IMR-90 (cell line): ENCODE data around the gene CA7. TPM values are rescaled to one million over a fixed set of nuclear protein-coding genes. Genes with fewer than 3 reads are reported as not detected.

Experiments used
- ATAC-seq: fragments of 200-7000 bp; cut with Tn5 transposase; 2 replicates; pipeline ENCODE4 v1.9.1; 2020; ENCODE audit warnings: low read depth, mild to moderate bottlenecking, moderate library complexity
- BruUV-seq: library from RNA; stranded (reverse); fragments of 400-500 nt; replicated peaks from 2 replicates; lab custom pipeline; 2021; lab: Mats Ljungman, UMichigan
- CTCF ChIA-PET: fragments of 300-600 bp; formaldehyde crosslinking; extraction: SDS; loops from one replicate; lab custom pipeline; 2021; ENCODE audit warnings: antibody characterized with exemption; lab: Yijun Ruan, JAX
- POLR2A ChIA-PET: fragments of 300-600 bp; sonication (Branson Sonifier 250); formaldehyde crosslinking; loops from one replicate; lab custom pipeline; 2022; ENCODE audit warnings: antibody characterized with exemption; ENCODE audit not compliant: unreplicated experiment; lab: Charles Lee
- DNase-seq: peaks from one replicate; pipeline ENCODE4 v3.0.0; 2013
- H2AFZ ChIP-seq: replicated peaks from 2 replicates; pipeline ENCODE3; 2013; ENCODE audit warnings: low read length, mild to moderate bottlenecking; ENCODE audit not compliant: poor library complexity
- H2AK5ac ChIP-seq: 2 replicates; pipeline ENCODE4 v1.6.1; 2013; ENCODE audit warnings: low read depth, low read length, inconsistent platforms
- H2AK9ac ChIP-seq: replicated peaks from 2 replicates; pipeline ENCODE3; 2013; ENCODE audit warnings: mild to moderate bottlenecking, low read depth, low read length, moderate library complexity; ENCODE audit not compliant: poor library complexity
- H2BK120ac ChIP-seq: 2 replicates; pipeline ENCODE4 v1.6.1; 2013; ENCODE audit warnings: low read depth, low read length, inconsistent platforms
- H2BK15ac ChIP-seq: 3 replicates; pipeline ENCODE4 v1.6.1; 2013; ENCODE audit warnings: low read depth, low read length, inconsistent platforms
- H2BK20ac ChIP-seq: 2 replicates; pipeline ENCODE4 v1.6.1; 2013; ENCODE audit warnings: low read depth, mild to moderate bottlenecking, inconsistent platforms, low read length, moderate library complexity
- H2BK5ac ChIP-seq: 2 replicates; pipeline ENCODE4 v1.6.1; 2013; ENCODE audit warnings: mild to moderate bottlenecking, low read depth, low read length, inconsistent platforms; ENCODE audit not compliant: poor library complexity, severe bottlenecking
- H3K14ac ChIP-seq: replicated peaks from 2 replicates; pipeline ENCODE4 v1.6.1; 2013; ENCODE audit warnings: low read depth, low read length, inconsistent platforms
- H3K18ac ChIP-seq: 2 replicates; pipeline ENCODE4 v1.6.1; 2013; ENCODE audit warnings: low read depth, low read length, control low read depth
- H3K23ac ChIP-seq: 2 replicates; pipeline ENCODE4 v1.6.1; 2013; ENCODE audit warnings: low read depth, low read length, inconsistent platforms
- H3K27ac ChIP-seq: 2 replicates; pipeline ENCODE4 v1.5.1; 2013; ENCODE audit warnings: mild to moderate bottlenecking, control low read depth, low read length; ENCODE audit not compliant: insufficient read depth
- H3K27me3 ChIP-seq: 2 replicates; pipeline ENCODE4 v1.6.1; 2013; ENCODE audit warnings: low read length; ENCODE audit not compliant: control insufficient read depth, insufficient read depth
- H3K36me3 ChIP-seq: 2 replicates; pipeline ENCODE4 v1.6.1; 2013; ENCODE audit warnings: low read length, mixed read lengths; ENCODE audit not compliant: control insufficient read depth, insufficient read depth
- H3K4ac ChIP-seq: 2 replicates; pipeline ENCODE4 v1.6.1; 2013; ENCODE audit warnings: low read depth, low read length, inconsistent platforms
- H3K4me1 ChIP-seq: 2 replicates; pipeline ENCODE4 v1.6.1; 2013; ENCODE audit warnings: low read length, mixed read lengths; ENCODE audit not compliant: control insufficient read depth, insufficient read depth
- H3K4me2 ChIP-seq: 2 replicates; pipeline ENCODE4 v1.6.1; 2013; ENCODE audit warnings: low read depth, mild to moderate bottlenecking, control low read depth, low read length, moderate library complexity
- H3K4me3 ChIP-seq: 2 replicates; pipeline ENCODE4 v1.5.1; 2013; ENCODE audit warnings: low read depth, mild to moderate bottlenecking, control low read depth, low read length, moderate library complexity; ENCODE audit not compliant: insufficient read depth
- H3K56ac ChIP-seq: 2 replicates; pipeline ENCODE4 v1.6.1; 2013; ENCODE audit warnings: low read length, inconsistent platforms; ENCODE audit not compliant: insufficient read depth; ENCODE audit errors: extremely low read depth
- H3K79me1 ChIP-seq, 2 experiments: 2 replicates each; pipeline ENCODE4 v1.6.1; 2013; ENCODE audit warnings: low read length in 2 of 2, inconsistent platforms in 1 of 2, low read depth in 1 of 2
- H3K9ac ChIP-seq: 2 replicates; pipeline ENCODE4 v1.6.1; 2013; ENCODE audit warnings: low read depth, low read length, control low read depth
- H3K9me1 ChIP-seq: 2 replicates; pipeline ENCODE4 v1.6.1; 2013; ENCODE audit warnings: low read length, inconsistent platforms; ENCODE audit not compliant: insufficient read depth
- H3K9me3 ChIP-seq: 2 replicates; pipeline ENCODE4 v1.6.1; 2013; ENCODE audit warnings: low read length; ENCODE audit not compliant: control insufficient read depth, insufficient read depth
- H4K20me1 ChIP-seq: 2 replicates; pipeline ENCODE4 v1.6.1; 2013; ENCODE audit warnings: low read length, inconsistent platforms; ENCODE audit not compliant: insufficient read depth
- H4K5ac ChIP-seq: 2 replicates; pipeline ENCODE4 v1.6.1; 2013; ENCODE audit warnings: mild to moderate bottlenecking, low read depth, low read length, control low read depth
- H4K8ac ChIP-seq, 2 experiments: 2 replicates each; pipeline ENCODE4 v1.6.1; 2013; ENCODE audit warnings: low read depth in 2 of 2, low read length in 2 of 2, control low read depth in 1 of 2, inconsistent platforms in 1 of 2
- H4K91ac ChIP-seq: 2 replicates; pipeline ENCODE4 v1.6.1; 2013; ENCODE audit warnings: low read depth, low read length, inconsistent platforms; ENCODE audit not compliant: insufficient read depth
- BHLHE40 ChIP-seq: fragments of 150-350 bp; IDR thresholded peaks from 2 replicates; pipeline ENCODE4 v1.6.1; 2016; ENCODE audit warnings: mild to moderate bottlenecking, low read depth, low read length
- CHD1 ChIP-seq: IDR thresholded peaks from 2 replicates; pipeline ENCODE4 v1.6.1; 2012; ENCODE audit warnings: low read depth, low read length, improper control_type of control experiment
- CTCF ChIP-seq: conservative IDR thresholded peaks from 2 replicates; pipeline ENCODE4 v1.5.1; 2012; ENCODE audit warnings: mild to moderate bottlenecking, low read depth, low read length, improper control_type of control experiment
- ELK1 ChIP-seq: fragments of 150-350 bp; IDR thresholded peaks from 2 replicates; pipeline ENCODE4 v1.6.1; 2016; ENCODE audit warnings: low read depth, mild to moderate bottlenecking, low read length, moderate library complexity, borderline replicate concordance
- FOS ChIP-seq: fragments of 150-350 bp; IDR thresholded peaks from 2 replicates; pipeline ENCODE4 v1.6.1; 2016; ENCODE audit warnings: low read depth, low read length
- MAFK ChIP-seq: IDR thresholded peaks from 2 replicates; pipeline ENCODE4 v1.6.1; 2012; ENCODE audit warnings: low read depth, low read length, improper control_type of control experiment
- MAZ ChIP-seq: IDR thresholded peaks from 2 replicates; pipeline ENCODE4 v1.6.1; 2012; ENCODE audit warnings: low read depth, mild to moderate bottlenecking, low read length, improper control_type of control experiment, moderate library complexity, borderline replicate concordance
- MXI1 ChIP-seq: IDR thresholded peaks from 2 replicates; pipeline ENCODE4 v1.6.1; 2012; ENCODE audit warnings: low read depth, mild to moderate bottlenecking, low read length, moderate library complexity, borderline replicate concordance
- NFE2L2 ChIP-seq: fragments of 150-350 bp; IDR thresholded peaks from 2 replicates; pipeline ENCODE4 v1.6.1; 2016; ENCODE audit warnings: low read depth, mild to moderate bottlenecking, low read length
- POLR2A ChIP-seq: IDR thresholded peaks from 2 replicates; pipeline ENCODE4 v1.6.1; 2012; ENCODE audit warnings: mild to moderate bottlenecking, low read depth, low read length
- RCOR1 ChIP-seq: IDR thresholded peaks from 2 replicates; pipeline ENCODE4 v1.6.1; 2012; ENCODE audit warnings: mild to moderate bottlenecking, low read length, improper control_type of control experiment; ENCODE audit not compliant: insufficient replicate concordance
- USF2 ChIP-seq: fragments of 150-350 bp; IDR thresholded peaks from 2 replicates; pipeline ENCODE4 v1.6.1; 2017; ENCODE audit warnings: mild to moderate bottlenecking, antibody characterized with exemption, low read length, low read depth
- WGBS, 2 experiments: methylation state at CpG; one replicate each; pipeline versions ENCODE4 v1.1.5 to v1.1.7; 2013; ENCODE audit warnings: missing lambda C conversion rate in 2 of 2; ENCODE audit not compliant: insufficient read length in 1 of 2; ENCODE audit errors: extremely low coverage in 2 of 2; 5-methylcytosine and 5-hydroxymethylcytosine counted together
- dilution Hi-C: fragments of 300-500 bp; cut with HindIII; formaldehyde crosslinking; loops from one replicate; pipeline ENCODE4 v1.14.3; 2018; ENCODE audit warnings: low sequenced_read_pairs; ENCODE audit not compliant: unreplicated experiment
- in situ Hi-C: fragments of 300-500 bp; cut with MboI; formaldehyde crosslinking; loops from 3 replicates; pipeline ENCODE4 v1.14.3; 2019; ENCODE audit warnings: low sequenced_read_pairs, inconsistent platforms, mixed read lengths
- intact Hi-C: fragments of 100-400 bp; cut with micrococcal nuclease; formaldehyde crosslinking; loops from 2 replicates; pipeline ENCODE4 v1.10.0; 2022
- polyA plus RNA-seq, 3 experiments: library from polyadenylated mRNA; depleted of rRNA; stranded (reverse); fragments of >200 nt; gene quantifications; 2 replicates each; pipeline ENCODE4 v1.2.3, GENCODE V29; 2012; ENCODE audit warnings: low replicate concordance in 1 of 3
- total RNA-seq: library from RNA; depleted of rRNA; stranded (reverse); fragments of >200 nt; gene quantifications from 2 replicates; pipeline ENCODE4 v1.2.3, GENCODE V29; 2012

The CA7 gene
- total and polyA plus RNA-seq, 2 of the 4 experiments (the other 2 are of a cell fraction), result not detected

- Histone ChIP-seq H4K8ac (no peak overlapping the region), H3K27ac (no peak overlapping the region), H2AK5ac (no peak overlapping the region), H3K56ac (no peak overlapping the region), H4K20me1 (peaks cover 3% of the 10 kb centered on the region; the same call in 1 of the 2 replicates), H2BK5ac (no peak overlapping the region), H3K27me3 (no peaks in the 10 kb centered on the region), H2BK15ac (no peak overlapping the region), H3K4me2 (no peak overlapping the region), H3K36me3 (no peaks in the 10 kb centered on the region), H4K5ac (no peak overlapping the region), H4K91ac (no peak overlapping the region), H3K23ac (no peak overlapping the region), H3K4ac (no peak overlapping the region), H3K9ac (no peak overlapping the region), H3K4me1 (peaks cover 14% of the 10 kb centered on the region), H3K18ac (no peak overlapping the region), H3K79me1 (peaks cover 11 to 24% of the 10 kb centered on the region in 2 experiments), H3K4me3 (no peak overlapping the region), H3K9me3 (no peaks in the 10 kb centered on the region), H2AFZ (no peak overlapping the region), H2BK20ac (no peak overlapping the region), H2AK9ac (no peak overlapping the region), H3K14ac (no peak overlapping the region), H3K9me1 (peaks cover 14% of the 10 kb centered on the region), H2BK120ac (no peak overlapping the region)
- in situ Hi-C loops (no loop called here), dilution Hi-C loops (no loop called here), intact Hi-C loops (no loop called here)
- TF ChIP-seq MAZ (no peak), MXI1 (no peak), USF2 (no peak), NFE2L2 (no peak), POLR2A (no peak), RCOR1 (no peak), BHLHE40 (no peak), FOS (no peak), ELK1 (no peak), CHD1 (no peak), MAFK (no peak), CTCF (no peak)
- ChIA-PET POLR2A (no interaction called here), CTCF (interaction anchor here (0.8 kb wide), 1 partner anchor 10 kb away, joined by 3 read pairs; no protein-coding TSS in a partner anchor)
- no peak for ATAC-seq
- DNase-seq, result no peak
- BruUV-seq, result no TSS peak
- no CpG with 5 or more reads among the region's 5 CpGs for WGBS, 2 experiments
These were observed 33.9 kb downstream of the CA7 start for GRCh38 chr16:66878067-66878466.
